Endometrial microvascular endothelial cells (primary cell): ENCODE measurements around the gene SLC17A6. TPM values are rescaled to one million over a fixed set of nuclear protein-coding genes. Genes with fewer than 3 reads are reported as not detected.

Source experiments
- in situ Hi-C: cut with HindIII; loops from 2 replicates; pipeline ENCODE4 v1.10.0; 2017; ENCODE audit warnings: low sequenced_read_pairs, low pct_unique_long_range_greater_than_20kb; ENCODE audit errors: inconsistent ontology term
- total RNA-seq: library from RNA; depleted of rRNA; stranded (reverse); fragments of >200 nt; gene quantifications from one replicate; pipeline ENCODE4 v1.2.3, GENCODE V29; 2015; ENCODE audit errors: inconsistent ontology term

Gene SLC17A6
- total RNA-seq: not detected

GRCh38 chr11:22337596-22338485 lies at the start of gene SLC17A6:
TSS of gene SLC17A6 (plus strand) at chr11:22338381. CDS start at chr11:22338534, 153 bp downstream.
- in situ Hi-C loops: loop anchor here (25.0 kb wide), 1 partner anchor 449 kb away; no protein-coding TSS in a partner anchor

- in situ Hi-C loops: no loop called here
These were observed 35.8 kb upstream of the SLC17A6 start for GRCh38 chr11:22302368-22302767.

- in situ Hi-C loops: no loop called here
These were observed 33.7 kb upstream of the SLC17A6 start for GRCh38 chr11:22304337-22304961.

- in situ Hi-C loops: no loop called here
These were observed 20.5 kb upstream of the SLC17A6 start for GRCh38 chr11:22317656-22318055.

- in situ Hi-C loops: loop anchor here (25.0 kb wide), 1 partner anchor 456 kb away; no protein-coding TSS in a partner anchor
These were observed 6.4 kb upstream of the SLC17A6 start for GRCh38 chr11:22331771-22332170.

- in situ Hi-C loops: loop anchor here (25.0 kb wide), 1 partner anchor 451 kb away; no protein-coding TSS in a partner anchor
These were observed 1.6 kb upstream of the SLC17A6 start for GRCh38 chr11:22336587-22336986.

GRCh38 chr11:22339611-22340010 lies 1.4 kb downstream of the SLC17A6 start:
- in situ Hi-C loops: loop anchor here (25.0 kb wide), 1 partner anchor 448 kb away; no protein-coding TSS in a partner anchor

- in situ Hi-C loops: loop anchor here (25.0 kb wide), 1 partner anchor 447 kb away; no protein-coding TSS in a partner anchor
These were observed 2.1 kb downstream of the SLC17A6 start for GRCh38 chr11:22340235-22340634.

GRCh38 chr11:22340701-22341587 lies 2.8 kb downstream of the SLC17A6 start:
- in situ Hi-C loops: loop anchor here (25.0 kb wide), 1 partner anchor 446 kb away; no protein-coding TSS in a partner anchor

- in situ Hi-C loops: loop anchor here (25.0 kb wide), 1 partner anchor 446 kb away; no protein-coding TSS in a partner anchor
These were observed 3.4 kb downstream of the SLC17A6 start for GRCh38 chr11:22341588-22341931.

- in situ Hi-C loops: loop anchor here (25.0 kb wide), 1 partner anchor 445 kb away; no protein-coding TSS in a partner anchor
These were observed 4.2 kb downstream of the SLC17A6 start for GRCh38 chr11:22342211-22343031.

- in situ Hi-C loops: loop anchor here (25.0 kb wide), 1 partner anchor 444 kb away; no protein-coding TSS in a partner anchor
These were observed 4.8 kb downstream of the SLC17A6 start for GRCh38 chr11:22343032-22343324.

GRCh38 chr11:22343371-22344032 lies 5.3 kb downstream of the SLC17A6 start:
- in situ Hi-C loops: loop anchor here (25.0 kb wide), 1 partner anchor 444 kb away; no protein-coding TSS in a partner anchor

GRCh38 chr11:22344081-22344480 lies 5.9 kb downstream of the SLC17A6 start:
- in situ Hi-C loops: loop anchor here (25.0 kb wide), 1 partner anchor 443 kb away; no protein-coding TSS in a partner anchor

GRCh38 chr11:22346282-22346681 lies 8.1 kb downstream of the SLC17A6 start:
- in situ Hi-C loops: loop anchor here (25.0 kb wide), 1 partner anchor 441 kb away; no protein-coding TSS in a partner anchor

- in situ Hi-C loops: loop anchor here (25.0 kb wide), 1 partner anchor 439 kb away; no protein-coding TSS in a partner anchor
These were observed 9.8 kb downstream of the SLC17A6 start for GRCh38 chr11:22347857-22348487.

- in situ Hi-C loops: loop anchor here (25.0 kb wide), 1 partner anchor 438 kb away; no protein-coding TSS in a partner anchor
These were observed 11.3 kb downstream of the SLC17A6 start for GRCh38 chr11:22349491-22349890.
